Right atrium auricular region (tissue), 2 donors: ENCODE measurements around the gene PRDX6. TPM values are rescaled to one million over a fixed set of nuclear protein-coding genes. Genes with fewer than 3 reads are reported as not detected.
"Not testable (repeated sequence)": the region's sequence is repeated elsewhere in the genome, so short reads cannot be mapped to it uniquely, and the experiment has no call there.

ENCODE experiments used
- DNase-seq: peaks from one replicate; pipeline ENCODE4 v3.0.0-alpha.2; 2019; ENCODE audit warnings: low spot score
- H3K27ac ChIP-seq, 2 donors: fragments of 200-600 bp; sonication (generic); 1 replicate in 1 of 2; 2 replicates in 1 of 2; pipeline ENCODE4 v1.5.1; 2016 to 2019
- H3K27me3 ChIP-seq, 2 donors: fragments of 200-600 bp; sonication (generic); one replicate each; pipeline versions ENCODE4 v1.5.1 to v1.6.0; 2017 to 2019
- H3K36me3 ChIP-seq: fragments of 200-600 bp; sonication (generic); one replicate; pipeline ENCODE4 v1.5.1; 2016
- H3K4me1 ChIP-seq, 2 donors: fragments of 200-600 bp; sonication (generic); one replicate each; pipeline versions ENCODE4 v1.5.1 to v1.6.0; 2017 to 2019
- H3K4me3 ChIP-seq, 2 donors: fragments of 200-600 bp; sonication (generic); 1 replicate in 1 of 2; 2 replicates in 1 of 2; pipeline ENCODE4 v1.5.1; 2017 to 2019; ENCODE audit warnings: mild to moderate bottlenecking in 1 of 2, moderate library complexity in 1 of 2
- H3K9me3 ChIP-seq, 2 donors: fragments of 200-600 bp; sonication (generic); one replicate each; pipeline ENCODE4 v1.5.1; 2019
- CTCF ChIP-seq, 2 donors: fragments of 200-600 bp; sonication (generic); IDR thresholded peaks; one replicate each; pipeline ENCODE4 v1.5.1; 2019; ENCODE audit warnings: antibody characterized with exemption in 2 of 2
- total RNA-seq, 2 donors: library from RNA; depleted of rRNA; stranded (reverse); fragments of >200 nt; gene quantifications; one replicate each; pipeline ENCODE4 v1.1.0, GENCODE V29; 2016

Gene PRDX6
- total RNA-seq, 2 donors from 2014 or later = 512 to 590 TPM

DNA sequence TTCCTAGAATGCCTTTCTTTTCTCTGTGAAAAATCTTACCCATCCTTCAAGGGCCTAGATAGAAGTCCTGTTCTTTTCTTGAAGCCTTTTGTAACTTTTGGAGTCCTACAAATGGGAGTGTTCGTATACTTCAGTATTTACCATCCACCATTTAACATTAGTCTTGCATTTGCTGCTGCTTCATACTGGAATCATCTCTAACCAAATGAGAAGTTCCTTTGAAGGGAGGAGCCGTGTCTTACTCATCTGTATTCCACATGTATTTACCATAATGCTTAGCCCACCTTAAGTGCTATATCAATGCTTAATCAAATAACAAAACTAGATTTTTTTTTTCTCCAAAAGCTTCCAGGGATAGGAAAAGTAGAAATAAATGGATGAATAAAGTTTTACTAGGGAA, 7.1 kb downstream of the PRDX6 start:
- H3K36me3 ChIP-seq = peaks cover 97% of the 10 kb centered on the region
- no peak overlapping the region for H3K4me3 ChIP-seq
- no peak for DNase-seq

GRCh38 chr1:173485401-173485800, 8.3 kb downstream of the PRDX6 start:
- Histone ChIP-seq H3K27ac (no peak overlapping the region), H3K9me3 (no peaks in the 10 kb centered on the region), H3K4me1 (peaks cover 0 to 17% of the 10 kb centered on the region in 2 donors), H3K36me3 (peaks cover 97% of the 10 kb centered on the region), H3K4me3 (no peak overlapping the region), H3K27me3 (no peaks in the 10 kb centered on the region)
- no peak for DNase-seq
- no peak for TF ChIP-seq CTCF (IDR thresholded peaks at IDR 0.05)

More for the DNA sequence above, 7.1 kb downstream of the PRDX6 start:
- Histone ChIP-seq H3K27ac (no peak overlapping the region), H3K27me3 (no peaks in the 10 kb centered on the region), H3K4me1 (peaks cover 0 to 26% of the 10 kb centered on the region in 2 donors), H3K9me3 (no peaks in the 10 kb centered on the region)
- TF ChIP-seq CTCF (IDR thresholded peaks at IDR 0.05) = no peak

DNA sequence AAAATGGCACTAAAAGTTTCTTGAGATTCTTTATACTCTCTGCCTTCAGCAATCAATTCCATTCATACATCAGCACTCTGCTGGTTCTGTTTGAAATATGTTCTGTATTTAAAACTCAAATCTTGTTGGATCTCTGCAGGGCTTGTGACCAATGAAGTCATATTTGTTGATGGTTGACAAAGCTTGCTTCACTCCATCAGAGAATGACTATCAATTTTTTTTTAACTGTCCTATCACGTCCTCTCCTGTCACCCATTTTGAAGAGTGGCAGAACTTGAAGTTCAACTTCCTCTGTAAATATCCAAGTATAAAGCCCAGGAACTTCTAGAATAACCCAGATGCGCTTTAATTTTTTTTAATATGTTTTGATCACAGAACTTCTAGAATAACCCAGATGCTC, 10.9 kb downstream of the PRDX6 start:
- no peak overlapping the region for H3K27ac ChIP-seq
- H3K27me3 ChIP-seq = no peaks in the 10 kb centered on the region
- peaks cover 71% of the 10 kb centered on the region for H3K36me3 ChIP-seq
- no peak for DNase-seq
- no peak overlapping the region for H3K4me3 ChIP-seq
- TF ChIP-seq CTCF (IDR thresholded peaks at IDR 0.05) = no peak
- H3K4me1 ChIP-seq = no peaks in the 10 kb centered on the region
- H3K9me3 ChIP-seq = no peaks in the 10 kb centered on the region

DNA sequence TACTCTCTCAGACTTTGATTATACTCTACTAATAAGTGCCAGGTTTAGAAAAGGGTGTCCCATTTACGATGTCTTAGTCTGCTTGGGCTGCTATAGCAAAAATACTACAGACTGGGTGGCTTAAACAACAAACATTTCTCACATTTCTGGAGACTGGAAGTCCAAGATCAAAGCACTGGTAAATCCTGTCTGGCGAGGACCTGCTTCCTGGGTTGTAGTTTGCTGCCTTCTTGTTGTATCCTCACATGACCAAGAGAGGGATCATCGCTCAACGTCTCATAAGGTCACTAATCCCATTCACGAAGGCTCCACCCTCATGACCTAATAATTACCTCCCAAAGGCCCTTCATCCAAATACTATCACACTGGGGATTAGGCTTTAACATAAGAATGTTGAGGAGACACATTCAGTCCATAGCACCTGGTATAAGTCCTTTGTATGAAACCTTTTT, 12.0 kb downstream of the PRDX6 start:
- Histone ChIP-seq H3K9me3 (no peaks in the 10 kb centered on the region), H3K27me3 (no peaks in the 10 kb centered on the region), H3K4me1 (no peaks in the 10 kb centered on the region), H3K36me3 (peaks cover 59% of the 10 kb centered on the region), H3K4me3 (no peak overlapping the region), H3K27ac (no peak overlapping the region)
- no peak for TF ChIP-seq CTCF (IDR thresholded peaks at IDR 0.05)
- no peak for DNase-seq

DNA sequence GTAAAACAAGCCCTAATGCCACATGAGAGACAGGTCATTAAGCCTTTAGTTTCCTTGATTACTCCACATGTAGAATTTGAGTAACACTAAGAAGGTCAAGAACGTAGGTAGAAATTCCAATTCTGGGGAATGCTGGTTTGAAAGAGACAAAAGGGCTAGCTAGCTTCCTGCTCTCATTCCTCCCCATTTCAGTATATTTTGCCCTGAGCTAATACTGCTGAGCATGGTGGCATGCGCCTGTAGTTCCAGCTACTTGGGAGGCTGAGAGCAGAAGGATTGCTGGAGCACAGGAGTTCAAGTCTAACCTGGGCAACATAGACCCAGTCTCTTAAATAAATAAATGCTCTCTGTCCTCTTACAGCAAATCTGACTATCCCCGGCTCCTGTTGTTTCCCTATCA, 12.8 kb downstream of the PRDX6 start:
- no peak for DNase-seq
- no peaks in the 10 kb centered on the region for H3K4me1 ChIP-seq
- peaks cover 52% of the 10 kb centered on the region for H3K36me3 ChIP-seq
- H3K4me3 ChIP-seq = no peak overlapping the region
- no peak overlapping the region for H3K27ac ChIP-seq
- no peaks in the 10 kb centered on the region for H3K27me3 ChIP-seq
- TF ChIP-seq CTCF (IDR thresholded peaks at IDR 0.05) = no peak
- no peaks in the 10 kb centered on the region for H3K9me3 ChIP-seq

- Histone ChIP-seq H3K36me3 (peaks cover 36% of the 10 kb centered on the region), H3K4me3 (no peak overlapping the region), H3K9me3 (no peaks in the 10 kb centered on the region), H3K4me1 (no peaks in the 10 kb centered on the region), H3K27me3 (no peaks in the 10 kb centered on the region), H3K27ac (no peak overlapping the region)
- DNase-seq = no peak
- TF ChIP-seq CTCF (IDR thresholded peaks at IDR 0.05) = no peak
Measured at GRCh38 chr1:173491508-173491907, 14.4 kb downstream of the PRDX6 start.

DNA sequence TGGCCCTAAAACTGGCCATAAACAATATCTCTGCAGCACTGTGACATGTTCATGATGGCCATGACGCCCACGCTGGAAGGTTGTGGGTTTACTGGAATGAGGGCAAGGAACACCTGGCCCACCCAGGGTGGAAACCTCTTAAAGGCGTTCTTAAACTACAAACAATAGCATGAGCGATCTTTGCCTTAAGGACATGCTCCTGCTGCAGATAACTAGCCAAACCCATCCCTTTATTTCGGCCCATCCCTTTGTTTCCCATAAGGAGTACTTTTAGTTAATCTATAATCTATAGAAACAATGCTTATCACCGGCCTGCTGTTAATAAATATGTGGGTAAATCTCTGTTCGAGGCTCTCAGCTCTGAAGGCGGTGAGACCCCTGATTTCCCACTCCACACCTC, 16.0 kb downstream of the PRDX6 start:
- H3K27me3 ChIP-seq, DNase-seq, H3K27ac ChIP-seq, H3K4me1 ChIP-seq, H3K4me3 ChIP-seq, H3K9me3 ChIP-seq: not testable (repeated sequence)
- H3K36me3 ChIP-seq = peaks cover 20% of the 10 kb centered on the region
